Stomach (tissue), 9 donors: ENCODE measurements around the gene MARCHF3. TPM values are rescaled to one million over a fixed set of nuclear protein-coding genes. Genes with fewer than 3 reads are reported as not detected.

Experiments used
- DNase-seq, 2 donors: peaks; one replicate each; pipeline versions ENCODE4 v3.0.0 to v3.0.0-alpha.2; 2013 to 2019
- H3K27ac ChIP-seq, 5 donors: fragments of 200-600 bp in 4 of 5; sonication (generic) in 4 of 5; one replicate each; pipeline ENCODE4 v1.5.1; 2013 to 2019; ENCODE audit warnings: mild to moderate bottlenecking in 1 of 5, moderate library complexity in 1 of 5
- H3K27me3 ChIP-seq, 3 donors: fragments of 200-600 bp; sonication (generic); one replicate each; pipeline ENCODE4 v1.5.1; 2017 to 2019; ENCODE audit warnings: mixed run types in 1 of 3
- H3K36me3 ChIP-seq, 4 donors: fragments of 200-600 bp; sonication (generic); 1 replicate in 3 of 4; 2 replicates in 1 of 4; pipeline ENCODE4 v1.5.1; 2016 to 2019
- H3K4me1 ChIP-seq, 4 donors: fragments of 200-600 bp; sonication (generic); one replicate each; pipeline ENCODE4 v1.5.1; 2016 to 2019
- H3K4me3 ChIP-seq, 4 donors: fragments of 200-600 bp; sonication (generic) in 3 of 4; one replicate each; pipeline ENCODE4 v1.5.1; 2016 to 2019; ENCODE audit warnings: mild to moderate bottlenecking in 1 of 4
- H3K9me3 ChIP-seq, 4 donors: fragments of 200-600 bp; sonication (generic); one replicate each; pipeline ENCODE4 v1.5.1; 2016 to 2019
- CTCF ChIP-seq, 7 experiments: fragments of 450-650 bp in 4 of 7; fragments of 200-600 bp in 3 of 7; sonication (generic) in 3 of 7; IDR thresholded peaks; one replicate each; pipeline ENCODE4 v1.5.1; 2016 to 2019; ENCODE audit warnings: antibody characterized with exemption in 7 of 7, control low read depth in 2 of 7, mild to moderate bottlenecking in 1 of 7
- EP300 ChIP-seq: sonication (generic); formaldehyde crosslinking; IDR thresholded peaks from one replicate; pipeline ENCODE4 v1.6.1; 2017; ENCODE audit warnings: antibody characterized with exemption
- POLR2A ChIP-seq, 4 donors: fragments of 450-650 bp; IDR thresholded peaks; one replicate each; pipeline ENCODE4 v1.6.1; 2016; ENCODE audit warnings: antibody characterized with exemption in 4 of 4, control low read depth in 2 of 4, mild to moderate bottlenecking in 1 of 4, moderate library complexity in 1 of 4
- POLR2AphosphoS5 ChIP-seq, 3 donors: sonication (generic); formaldehyde crosslinking; IDR thresholded peaks; one replicate each; pipeline ENCODE4 v1.6.1; 2016; ENCODE audit warnings: antibody characterized with exemption in 3 of 3
- WGBS, 5 donors: extraction: QIAGEN DNeasy Blood & Tissue Kit in 3 of 5; methylation state at CpG; one replicate each; pipeline versions ENCODE4 v1.1.5 to v1.1.7; 2013 to 2018; 5-methylcytosine and 5-hydroxymethylcytosine counted together
- intact Hi-C: fragments of 100-400 bp; cut with DNase I; formaldehyde crosslinking; loops from one replicate; pipeline ENCODE4 v1.15.1; 2023; ENCODE audit warnings: low total_unique reads
- polyA plus RNA-seq, 3 donors: library from polyadenylated mRNA; stranded (reverse); fragments of 200-250 nt; gene quantifications; one replicate each; pipeline ENCODE4 v1.2.3, GENCODE V29; 2013
- total RNA-seq, 5 donors: library from RNA; depleted of rRNA; stranded (reverse); fragments of >200 nt; gene quantifications; one replicate each; pipeline versions ENCODE4 v1.1.0 to v1.2.3, GENCODE V29; 2014 to 2016
- donor health status: healthy with polysubstance abuse.
- donor health status: Bipolar disorder and iron deficiency.
- donor health status: healthy.

Gene MARCHF3
- total and polyA plus RNA-seq, 8 donors = 1.1 to 11.9 (median 2.6) TPM; not detected in 1

- TF ChIP-seq POLR2AphosphoS5 (IDR thresholded peaks at IDR 0.05) (no peak), POLR2A (IDR thresholded peaks at IDR 0.05) (no peak), EP300 (no peak), CTCF (IDR thresholded peaks at IDR 0.05) (no peak)
- no peak overlapping the region for H3K4me3 ChIP-seq
- no peak for DNase-seq
- H3K27ac ChIP-seq = no peak overlapping the region
- H3K4me1 ChIP-seq = no peaks in the 10 kb centered on the region
- intact Hi-C loops = no loop called here
- peaks cover 0 to 49% (median 13%) of the 10 kb centered on the region in 4 donors for H3K36me3 ChIP-seq
- no peaks in the 10 kb centered on the region for H3K9me3 ChIP-seq
- H3K27me3 ChIP-seq = no peaks in the 10 kb centered on the region
- WGBS, 5 donors = 88 to 96% (median 95%) methylated on average over 4 of the region's 4 CpGs
Measured at GRCh38 chr5:126818736-126819135, 211.6 kb downstream of the MARCHF3 start.

Other genes with a start within 250 kb of the MARCHF3 start
- gene C5orf63, start 42.9 kb upstream of the MARCHF3 start, total RNA-seq = 10 to 100 TPM in 3 of 5 donors, 1 to 10 TPM in 1, under 1 TPM in 1; 0.45 to 16.8 (median 12.3) TPM
- gene C5orf63, start 42.9 kb upstream of the MARCHF3 start, polyA plus RNA-seq = 1 to 10 TPM; 2.0 to 5.2 (median 4.7) TPM